GM21423 (cell line): ENCODE data around the gene COLEC12.

Source experiments
- ATAC-seq: cut with Tn5 transposase; IDR thresholded peaks from one replicate; pipeline ENCODE4 v1.9.1; 2021; ENCODE audit warnings: mild to moderate bottlenecking, moderate library complexity; ENCODE audit not compliant: unreplicated experiment

Gene COLEC12

DNA sequence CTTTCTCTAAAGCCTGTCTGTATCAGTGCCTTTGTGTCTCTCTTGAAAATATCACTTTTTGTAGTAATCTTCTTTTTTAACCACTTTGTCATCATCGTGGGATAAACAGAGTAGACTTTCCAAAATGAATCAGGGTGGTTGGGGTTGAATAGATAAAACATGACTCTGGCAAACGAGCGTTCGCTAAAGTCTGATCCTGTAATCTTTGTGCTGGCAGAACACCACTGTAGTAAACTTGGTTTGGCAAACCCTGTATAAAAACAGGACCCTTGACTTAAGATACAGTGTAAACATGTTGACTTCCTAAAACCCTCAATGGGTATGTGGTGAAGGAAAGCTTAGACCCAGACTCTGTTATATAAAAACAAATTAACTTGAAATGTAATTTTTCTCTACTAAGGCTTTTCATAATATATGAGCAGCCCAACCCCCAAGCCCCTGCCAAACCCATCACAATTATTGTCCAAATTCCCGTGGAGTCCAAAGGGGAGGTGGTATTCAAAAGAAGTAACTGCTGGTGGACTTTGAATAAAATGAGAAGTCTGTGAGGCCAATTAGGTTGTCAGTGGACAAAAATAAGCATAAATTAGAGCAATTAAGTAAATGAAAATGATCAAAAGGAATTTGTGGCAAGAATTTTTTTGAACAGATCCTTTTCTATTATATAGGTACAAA is 52.2 kb downstream of the COLEC12 start:
- ATAC-seq: no peak

DNA sequence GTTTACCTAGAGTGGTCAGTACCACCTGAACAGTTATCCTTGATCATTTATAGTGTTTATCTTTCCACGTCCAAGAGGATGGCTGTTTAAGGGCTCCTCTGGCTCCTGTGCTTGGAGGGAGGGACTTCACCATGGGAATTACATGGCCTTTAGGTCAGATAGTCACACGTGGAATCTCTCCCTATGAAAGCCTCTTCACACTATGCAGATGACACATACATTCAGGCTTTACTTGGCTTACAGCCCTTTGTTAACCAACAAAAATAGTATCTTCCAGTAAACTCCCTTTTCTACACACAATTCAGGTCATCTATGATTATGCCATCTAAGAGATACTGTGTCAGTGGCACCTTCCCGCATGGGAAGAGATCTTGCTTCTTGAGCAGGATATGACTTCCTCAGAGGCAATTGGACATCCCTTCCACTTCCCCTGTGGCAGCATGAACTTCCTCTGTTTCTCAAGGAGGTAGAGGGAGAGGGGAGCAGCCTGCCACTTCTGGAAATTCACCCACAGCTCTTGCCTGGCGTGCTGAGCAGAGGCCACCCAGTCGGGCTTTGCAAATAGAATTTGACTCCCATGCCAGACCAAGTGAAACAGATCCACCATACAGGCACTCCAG is 53.5 kb downstream of the COLEC12 start:
- ATAC-seq: no peak

DNA sequence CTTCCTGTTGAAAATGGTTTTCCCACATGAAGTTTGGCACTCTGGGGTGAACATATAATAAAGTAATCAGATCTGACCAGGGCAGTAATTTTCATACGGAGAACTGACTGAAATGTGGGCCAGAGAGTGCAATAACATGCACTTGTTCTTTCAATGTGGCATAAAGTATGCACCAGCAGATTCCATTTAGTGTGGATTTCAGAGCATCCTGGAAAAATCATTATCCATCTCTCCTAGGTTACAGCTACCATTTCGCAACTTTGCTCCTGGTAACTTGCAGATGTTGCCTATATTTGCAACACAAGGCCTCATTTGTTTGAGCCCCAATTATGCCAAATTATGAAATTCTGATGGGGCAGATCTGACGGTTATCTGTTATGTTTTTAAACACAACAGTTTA is 55.4 kb downstream of the COLEC12 start:
- ATAC-seq: no peak

DNA sequence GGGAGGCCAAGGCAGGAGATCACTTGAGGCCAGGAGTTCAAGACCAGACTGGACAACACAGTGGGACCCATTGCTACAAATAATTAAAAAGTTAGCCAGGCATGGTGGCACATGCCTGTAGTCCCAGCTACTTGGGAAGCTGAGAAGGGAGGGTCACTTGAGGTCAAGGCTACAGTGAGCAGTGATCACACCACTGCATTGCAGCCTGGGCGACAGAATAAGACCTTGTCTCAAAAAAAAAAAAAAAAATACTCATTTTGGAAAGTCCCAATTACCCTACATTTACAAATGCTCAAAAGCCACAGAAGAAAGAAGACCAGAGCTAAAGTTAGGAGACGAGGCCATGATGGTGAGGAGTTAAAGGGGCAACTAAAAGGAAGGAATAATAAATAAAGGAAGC is 61.9 kb downstream of the COLEC12 start:
- no peak for ATAC-seq

DNA sequence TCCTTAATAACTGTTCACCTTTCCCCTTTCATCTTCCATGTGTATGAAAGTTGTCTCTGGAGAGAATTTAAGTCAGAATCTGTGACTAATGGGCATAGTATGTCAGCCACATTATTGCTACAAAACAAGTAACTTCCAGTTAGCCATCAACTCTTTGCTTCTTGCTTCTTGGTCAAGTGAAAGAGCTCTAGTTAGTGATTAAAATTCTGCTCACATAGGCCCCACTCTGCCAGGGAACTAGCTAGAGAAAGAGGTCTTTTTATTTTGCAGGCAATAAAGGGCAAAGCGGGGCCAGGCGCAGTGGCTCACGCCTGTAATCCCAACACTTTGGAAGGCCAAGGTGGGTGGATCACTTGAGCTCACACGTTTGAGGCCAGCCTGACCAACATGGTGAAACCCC is 64.6 kb downstream of the COLEC12 start:
- no peak for ATAC-seq

DNA sequence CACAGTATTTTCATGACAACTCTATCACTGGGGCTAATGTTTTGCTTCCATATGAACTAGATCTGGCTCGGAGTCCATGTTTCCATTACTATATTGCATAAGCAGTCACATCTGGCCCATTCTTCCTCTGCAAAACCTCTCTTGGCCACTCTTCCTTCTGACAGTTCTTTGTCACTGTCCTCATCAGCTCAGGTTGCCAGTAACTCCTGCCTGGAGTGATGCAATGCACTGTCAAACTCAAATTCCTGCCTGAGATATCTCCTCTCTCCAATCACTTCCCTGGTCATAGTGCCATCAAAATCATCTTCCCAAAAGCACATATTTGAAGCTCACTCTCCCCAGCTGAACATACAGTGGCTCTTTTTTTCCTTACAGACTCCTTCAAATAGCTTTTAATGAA is 66.1 kb downstream of the COLEC12 start:
- no peak for ATAC-seq

DNA sequence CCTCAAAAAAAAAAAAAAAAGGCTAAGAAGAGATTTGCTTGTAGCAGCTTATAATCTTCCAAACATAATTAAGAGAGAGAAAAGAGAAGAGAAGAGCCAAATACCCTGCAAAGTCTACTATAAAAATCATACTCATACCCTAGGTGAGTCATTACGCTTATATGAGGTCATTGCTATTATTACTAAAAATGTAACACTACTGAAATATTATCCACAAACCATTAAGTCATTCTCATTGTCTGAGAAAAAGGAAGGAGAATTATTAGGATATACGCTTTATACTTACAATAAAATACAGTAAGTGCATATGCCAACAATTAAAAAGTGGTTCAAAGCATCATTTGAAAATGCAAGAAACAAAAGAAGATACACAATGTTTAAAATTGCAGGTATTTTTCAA is 66.5 kb downstream of the COLEC12 start:
- no peak for ATAC-seq

DNA sequence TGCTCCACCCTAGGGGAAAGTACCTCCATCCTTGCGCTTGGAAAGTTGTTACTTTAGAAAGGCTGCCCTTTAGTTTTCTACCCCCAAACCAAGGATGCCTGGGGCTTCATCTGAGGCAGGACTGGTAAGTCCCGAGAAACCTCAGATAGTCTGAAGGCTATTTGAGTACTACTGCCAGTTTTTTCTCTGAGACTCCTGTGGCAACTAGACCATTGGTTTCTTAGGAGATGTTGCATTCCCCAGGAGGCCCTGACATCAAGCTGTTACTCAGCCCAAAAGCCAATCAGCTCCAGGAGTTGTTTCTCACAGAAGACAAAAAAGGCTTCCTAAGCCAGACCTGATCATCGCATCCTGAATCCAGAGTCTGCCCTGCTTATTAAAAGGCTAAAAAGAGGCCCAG is 67.2 kb downstream of the COLEC12 start:
- ATAC-seq: no peak

DNA sequence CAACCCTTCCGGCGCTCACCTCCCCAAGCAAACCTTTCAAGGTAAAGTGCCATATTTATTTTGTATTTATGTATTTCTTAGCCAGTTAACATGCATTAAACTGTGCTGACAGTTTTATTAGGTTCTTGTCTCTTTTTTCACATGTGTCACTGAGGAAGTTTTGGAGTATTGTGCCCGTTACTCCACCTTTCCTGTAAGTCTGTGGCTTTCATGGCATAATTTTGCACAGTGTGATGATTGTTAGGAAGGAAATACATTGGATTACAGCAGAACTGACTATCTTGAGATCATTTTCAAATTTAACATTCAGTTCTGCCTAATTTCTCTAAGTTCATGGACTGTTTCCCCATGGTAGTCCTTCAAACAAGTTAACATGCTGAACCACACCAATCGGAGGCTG is 67.7 kb downstream of the COLEC12 start:
- no peak for ATAC-seq

DNA sequence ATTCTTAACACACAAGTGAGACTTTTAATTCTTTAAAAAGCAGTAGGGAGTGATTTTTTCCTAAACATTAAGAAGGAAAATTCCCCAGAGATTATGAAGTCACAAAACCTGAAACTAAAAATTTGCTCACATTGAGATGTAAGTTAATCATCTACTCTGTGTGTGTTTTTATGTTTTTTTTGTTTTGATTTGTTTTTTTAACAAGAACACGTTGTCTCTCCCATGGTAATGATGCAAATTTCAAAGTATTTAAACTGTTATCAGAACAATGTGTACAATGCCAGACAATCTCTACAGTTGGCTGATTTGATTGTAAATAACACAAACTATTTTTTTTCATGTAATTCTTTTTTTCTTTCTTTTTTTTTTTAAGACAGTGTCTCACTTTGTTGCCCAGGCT is 71.5 kb downstream of the COLEC12 start:
- no peak for ATAC-seq

DNA sequence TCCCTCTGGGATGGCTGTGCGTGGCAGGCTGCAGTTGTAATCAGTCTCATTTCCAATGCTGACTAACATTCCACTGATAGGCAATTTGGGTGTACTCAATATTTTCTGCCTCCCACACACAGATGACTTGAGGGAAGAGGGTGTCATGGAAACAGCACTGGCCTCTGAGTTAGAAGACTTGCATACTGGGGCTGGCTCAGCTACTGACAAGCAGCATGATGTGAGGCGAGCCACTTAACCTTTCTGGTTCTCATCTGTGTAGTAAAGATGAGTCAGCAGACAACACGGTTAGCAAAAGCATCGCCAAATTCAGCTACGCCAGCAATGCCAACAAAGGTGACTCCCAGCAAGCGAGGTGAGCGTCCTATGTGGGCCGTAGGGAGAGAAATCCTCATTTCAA is 73.5 kb downstream of the COLEC12 start:
- ATAC-seq: no peak

DNA sequence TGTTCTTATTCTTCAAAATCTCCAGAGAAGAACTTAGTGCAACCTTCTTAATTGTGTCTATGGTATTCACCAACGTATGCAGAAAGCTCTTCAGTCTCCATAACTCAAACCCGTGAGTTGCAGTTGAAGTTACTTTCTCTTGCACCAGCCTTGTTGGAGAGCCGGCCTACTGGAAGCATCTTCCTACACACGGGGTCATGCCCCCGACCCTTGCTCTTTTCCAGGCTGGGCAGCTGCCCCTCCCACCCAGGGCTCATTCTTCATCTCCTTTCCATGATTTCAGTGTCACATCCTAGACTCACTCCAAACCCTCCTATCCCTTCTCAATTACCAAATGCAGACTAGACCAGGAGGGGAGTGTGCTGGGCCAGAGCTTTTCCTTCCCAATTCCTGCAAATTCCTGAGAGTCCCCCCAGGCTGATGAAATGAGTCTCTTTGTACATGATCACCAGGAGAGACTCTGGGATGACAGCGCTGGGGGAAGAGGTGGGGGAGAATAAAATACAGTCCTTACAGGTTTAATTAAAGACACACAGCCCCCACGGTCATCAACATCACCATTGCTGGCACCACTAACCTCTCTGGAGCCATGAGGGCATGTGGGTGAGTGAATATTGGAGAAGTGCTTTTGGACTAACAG is 75.3 kb downstream of the COLEC12 start:
- ATAC-seq: no peak

DNA sequence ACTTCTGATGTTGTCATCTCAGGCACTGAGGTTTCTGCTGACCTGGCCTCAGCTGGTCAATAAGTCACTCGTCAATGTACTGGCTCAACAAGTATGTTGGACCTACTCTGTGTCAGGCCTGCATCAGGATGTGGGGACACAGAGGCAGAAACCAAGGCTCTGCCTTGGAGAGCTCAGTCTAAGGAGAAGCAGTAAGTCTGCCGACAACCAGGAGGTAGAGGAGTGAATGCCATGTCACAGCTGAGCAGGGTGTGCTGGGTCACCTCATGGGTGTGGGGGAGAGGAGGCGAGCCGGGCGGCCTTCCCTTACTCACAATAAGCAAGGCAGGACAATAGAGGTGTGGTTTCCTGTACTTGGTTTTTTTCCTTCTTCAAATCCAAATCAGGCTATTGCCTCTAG is 75.8 kb downstream of the COLEC12 start:
- ATAC-seq: no peak

DNA sequence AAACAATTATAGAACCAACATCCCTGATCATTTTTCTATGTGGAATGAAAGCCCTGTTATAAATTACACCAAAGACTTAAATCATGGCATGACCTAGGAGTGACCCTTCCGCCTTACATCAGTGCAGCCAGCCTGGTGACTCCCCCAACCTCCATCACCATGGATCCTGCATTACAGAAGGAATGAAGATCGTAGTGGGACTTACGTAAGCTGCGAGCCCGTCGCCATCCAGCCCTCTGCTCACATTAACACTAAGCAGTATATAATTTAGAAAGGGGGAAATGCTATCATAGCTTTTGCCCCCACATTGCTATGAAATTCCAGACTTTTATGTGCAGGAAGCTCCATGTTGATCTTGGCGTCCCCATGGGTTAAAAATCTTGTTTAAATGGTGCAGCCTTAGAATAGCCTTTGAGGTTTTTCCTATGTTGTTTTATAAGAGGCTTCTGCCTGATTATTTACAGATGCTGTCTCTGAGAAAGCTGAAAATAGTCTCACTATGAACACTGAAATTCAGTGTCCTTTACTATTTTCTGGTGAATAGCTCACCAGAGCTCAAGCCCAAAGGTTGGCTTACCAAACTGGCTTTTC is 76.3 kb downstream of the COLEC12 start:
- no peak for ATAC-seq

DNA sequence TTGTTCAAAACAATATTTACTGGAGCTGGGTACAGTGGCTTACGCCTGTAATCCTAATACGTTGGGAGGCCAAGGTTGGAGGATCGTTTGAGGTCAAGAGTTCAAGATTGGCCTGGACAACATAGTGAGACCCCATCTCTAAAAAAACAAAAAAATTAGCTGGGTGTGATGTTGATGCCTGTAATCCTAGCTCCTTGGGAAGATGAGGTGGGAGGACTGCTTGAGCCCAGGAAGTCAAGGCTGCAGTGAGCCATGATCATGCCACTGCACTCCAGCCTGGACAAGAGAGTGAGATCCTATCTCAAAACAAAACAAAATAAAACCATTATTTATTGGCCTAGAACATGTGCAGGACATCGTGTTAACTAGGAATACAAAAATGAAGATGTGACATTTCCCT is 77.5 kb downstream of the COLEC12 start:
- ATAC-seq: no peak

DNA sequence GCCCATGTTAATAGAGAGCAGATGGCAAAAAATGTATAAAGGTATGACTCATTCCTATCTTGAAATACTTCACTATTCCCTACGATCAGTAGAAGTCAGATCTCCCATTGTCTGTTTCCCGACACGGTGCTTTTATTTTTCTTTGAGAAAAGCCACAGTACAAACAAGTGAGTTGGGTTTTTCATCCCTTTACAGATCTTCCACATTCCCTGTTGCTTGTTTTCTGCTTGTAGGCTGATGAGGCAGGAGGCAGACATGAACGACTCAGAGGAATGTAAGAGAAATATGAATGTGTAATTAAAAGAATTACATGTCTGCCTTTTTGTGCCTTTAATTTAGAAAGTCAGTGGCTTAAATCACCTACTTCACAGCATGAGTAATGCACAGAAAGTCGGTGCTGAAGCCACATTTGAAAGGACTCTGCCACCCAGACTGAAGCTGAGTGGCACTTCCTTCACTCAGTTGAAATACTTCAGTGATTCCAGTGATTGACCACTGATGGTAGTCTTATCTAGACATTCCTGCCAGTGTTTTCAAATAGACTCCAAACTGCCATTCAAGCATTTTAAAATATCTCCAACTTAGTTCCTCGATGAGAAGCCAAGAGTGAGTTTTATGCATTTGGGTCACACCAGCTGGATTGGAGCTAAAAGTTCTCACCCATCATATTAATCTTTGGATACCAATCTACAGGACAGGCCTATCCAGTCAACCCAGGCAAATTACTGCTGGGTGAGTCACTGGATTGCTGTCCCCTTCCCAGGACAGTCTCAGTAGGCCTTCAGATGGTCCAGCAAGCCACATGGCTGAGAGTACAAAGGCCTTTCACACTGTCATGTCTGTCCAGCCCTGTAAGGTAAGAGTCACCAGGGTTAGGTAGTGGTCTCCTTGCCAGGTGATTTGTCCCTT is 79.0 kb downstream of the COLEC12 start:
- no peak for ATAC-seq

DNA sequence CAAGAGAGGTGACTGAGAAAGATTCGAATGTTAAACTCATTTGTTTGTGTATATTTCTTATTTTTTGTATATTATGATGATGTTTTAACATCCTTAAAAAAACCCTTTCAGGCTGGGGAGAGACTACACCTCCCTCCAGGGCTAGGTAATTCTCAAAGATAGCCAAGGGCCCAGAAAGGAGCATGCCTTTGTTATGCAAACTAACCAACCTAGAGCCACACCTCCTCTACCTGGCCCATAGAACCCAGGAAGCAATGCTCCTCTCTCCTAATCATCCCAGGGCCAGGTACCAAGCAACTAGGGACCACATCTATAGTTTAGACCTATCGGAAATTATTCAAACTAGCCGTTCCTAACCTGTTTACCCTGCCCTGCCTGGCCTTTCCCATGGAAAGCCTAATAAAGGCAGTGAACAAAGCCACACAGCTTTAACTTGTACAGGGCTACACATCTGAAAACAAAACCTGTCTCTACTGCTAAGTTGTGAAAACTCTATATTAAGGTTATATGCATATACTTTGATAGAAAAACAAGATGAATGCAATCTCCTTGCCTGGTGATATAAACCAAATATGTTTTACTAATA is 79.7 kb downstream of the COLEC12 start:
- no peak for ATAC-seq

DNA sequence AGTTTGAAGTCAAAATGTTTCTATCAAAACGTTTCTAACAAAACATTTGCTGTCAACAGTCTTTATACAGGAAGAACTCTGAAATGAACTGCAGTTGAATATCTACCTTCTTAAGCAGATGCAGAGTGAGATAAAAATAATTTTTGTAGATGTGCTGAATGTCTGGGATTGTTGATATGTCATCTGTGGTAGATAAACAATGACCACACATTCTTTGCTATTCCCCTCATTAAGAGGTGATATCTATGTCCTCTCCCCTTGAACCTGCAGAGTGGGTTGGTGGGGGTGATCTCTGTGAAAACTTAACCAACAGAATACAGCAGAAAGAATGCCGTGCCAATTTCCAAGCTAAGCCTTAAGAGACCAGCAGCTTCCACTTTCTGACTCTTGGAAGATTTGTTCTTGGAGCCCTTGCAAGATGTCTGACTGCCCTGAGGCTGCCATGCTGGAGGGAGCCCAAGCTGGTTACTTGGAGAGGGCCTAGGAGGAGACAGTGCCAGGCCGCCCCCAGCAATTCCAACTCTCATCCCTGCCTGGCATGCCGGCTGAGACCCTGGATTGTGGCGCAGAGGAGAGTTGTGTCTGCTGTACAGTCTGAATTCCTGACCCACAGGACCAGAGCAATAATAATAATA is 80.8 kb downstream of the COLEC12 start:
- ATAC-seq: no peak

DNA sequence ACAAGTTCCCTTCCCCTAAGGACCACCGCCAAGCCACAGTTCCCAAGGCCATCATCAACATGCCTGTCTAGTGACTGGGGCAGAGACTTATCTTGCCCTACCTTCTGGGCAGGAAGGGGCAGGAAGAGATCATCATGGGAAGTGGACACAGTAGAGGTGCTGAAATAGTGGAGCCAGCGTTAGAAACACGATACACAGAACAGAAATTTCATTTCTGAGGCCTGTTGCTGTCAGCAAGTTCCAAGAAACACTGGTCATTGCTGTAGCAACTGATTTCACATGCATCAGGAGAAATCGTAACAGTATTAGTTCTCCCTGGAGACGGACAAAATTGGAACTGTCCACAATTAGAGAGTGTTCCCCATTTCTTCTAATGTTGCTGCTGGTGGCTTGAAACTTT is 83.0 kb downstream of the COLEC12 start:
- no peak for ATAC-seq

DNA sequence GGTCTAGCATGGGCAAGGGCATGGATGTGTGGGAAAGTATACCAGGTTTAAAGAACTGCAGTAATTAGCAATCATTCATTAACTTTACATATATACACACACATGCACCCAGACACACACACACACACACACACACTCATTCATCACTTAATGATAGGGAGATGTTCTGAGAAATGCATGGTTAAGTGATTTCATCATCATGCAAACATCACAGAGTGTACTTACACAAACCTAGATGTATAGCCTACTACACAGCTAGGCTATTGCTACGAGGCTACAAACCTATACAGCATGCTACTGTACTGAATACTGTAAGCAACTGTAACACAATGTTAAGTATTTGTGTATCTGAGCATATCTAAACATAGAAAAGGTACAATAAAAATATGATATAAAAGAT is 83.6 kb downstream of the COLEC12 start:
- no peak for ATAC-seq
